Measurements from ENCODE around the gene APBA1.
"Not testable (repeated sequence)": the region's sequence is repeated elsewhere in the genome, so short reads cannot be mapped to it uniquely, and the experiment has no call there.

APBA1 gene

DNA sequence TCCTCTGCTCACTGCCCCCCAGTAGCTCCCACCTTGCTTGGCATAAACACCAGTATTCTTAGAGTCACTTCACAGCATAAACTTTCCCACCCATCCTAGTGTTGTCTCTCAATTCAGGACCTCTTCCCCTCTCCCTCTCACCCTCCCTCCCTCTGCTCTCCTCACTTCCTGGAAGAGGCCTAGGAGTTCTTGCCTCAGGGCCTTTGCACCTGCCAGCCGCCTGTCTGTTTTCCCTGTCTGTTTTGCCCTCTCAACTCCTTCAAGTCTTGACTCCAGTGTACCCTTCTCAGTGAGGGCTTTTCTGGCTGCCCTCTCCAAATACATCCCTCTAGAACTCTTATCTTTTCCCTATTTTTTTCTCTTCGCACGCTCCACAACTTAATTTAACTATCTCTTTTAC lies 260.9 kb downstream of the APBA1 start:
- H3K4me2 ChIP-seq (ENCODE audit: low read length), result no peak overlapping the region
- H3K36me3 ChIP-seq (ENCODE audit: control insufficient read depth, low read length), result no peaks in the 10 kb centered on the region
- no peaks in the 10 kb centered on the region for H3K9me2 ChIP-seq (replicated peaks; ENCODE audit: control insufficient read depth, low read length)
- TF ChIP-seq, protein P1, sequence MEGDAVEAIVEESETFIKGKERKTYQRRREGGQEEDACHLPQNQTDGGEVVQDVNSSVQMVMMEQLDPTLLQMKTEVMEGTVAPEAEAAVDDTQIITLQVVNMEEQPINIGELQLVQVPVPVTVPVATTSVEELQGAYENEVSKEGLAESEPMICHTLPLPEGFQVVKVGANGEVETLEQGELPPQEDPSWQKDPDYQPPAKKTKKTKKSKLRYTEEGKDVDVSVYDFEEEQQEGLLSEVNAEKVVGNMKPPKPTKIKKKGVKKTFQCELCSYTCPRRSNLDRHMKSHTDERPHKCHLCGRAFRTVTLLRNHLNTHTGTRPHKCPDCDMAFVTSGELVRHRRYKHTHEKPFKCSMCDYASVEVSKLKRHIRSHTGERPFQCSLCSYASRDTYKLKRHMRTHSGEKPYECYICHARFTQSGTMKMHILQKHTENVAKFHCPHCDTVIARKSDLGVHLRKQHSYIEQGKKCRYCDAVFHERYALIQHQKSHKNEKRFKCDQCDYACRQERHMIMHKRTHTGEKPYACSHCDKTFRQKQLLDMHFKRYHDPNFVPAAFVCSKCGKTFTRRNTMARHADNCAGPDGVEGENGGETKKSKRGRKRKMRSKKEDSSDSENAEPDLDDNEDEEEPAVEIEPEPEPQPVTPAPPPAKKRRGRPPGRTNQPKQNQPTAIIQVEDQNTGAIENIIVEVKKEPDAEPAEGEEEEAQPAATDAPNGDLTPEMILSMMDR (IDR thresholded peaks at IDR 0.05; ENCODE audit: low read depth, low read length, poor library complexity, severe bottlenecking), result no peak
- TF ChIP-seq EZH2phosphoT487 (IDR thresholded peaks at IDR 0.05; ENCODE audit: borderline replicate concordance, low read length), result no peak
- no peaks in the 10 kb centered on the region for H3K4me1 ChIP-seq (ENCODE audit: control insufficient read depth, low read length)
- H3K27ac ChIP-seq (ENCODE audit: low read depth, low read length), result no peak overlapping the region
- H4K20me1 ChIP-seq (ENCODE audit: control insufficient read depth, insufficient read depth, low read depth, low read length), result no peaks in the 10 kb centered on the region
- no peaks in the 10 kb centered on the region for H3F3A ChIP-seq (ENCODE audit: control insufficient read depth, insufficient read depth)
- no peaks in the 10 kb centered on the region for H3K9me3 ChIP-seq (ENCODE audit: control insufficient read depth, insufficient read depth, low read length)
- H3K4me3 ChIP-seq (ENCODE audit: low read length), result no peak overlapping the region
- H3K79me2 ChIP-seq (ENCODE audit: control insufficient read depth, low read length), result no peaks in the 10 kb centered on the region
- no peaks in the 10 kb centered on the region for H3K27me3 ChIP-seq (ENCODE audit: control insufficient read depth, low read length)

DNA sequence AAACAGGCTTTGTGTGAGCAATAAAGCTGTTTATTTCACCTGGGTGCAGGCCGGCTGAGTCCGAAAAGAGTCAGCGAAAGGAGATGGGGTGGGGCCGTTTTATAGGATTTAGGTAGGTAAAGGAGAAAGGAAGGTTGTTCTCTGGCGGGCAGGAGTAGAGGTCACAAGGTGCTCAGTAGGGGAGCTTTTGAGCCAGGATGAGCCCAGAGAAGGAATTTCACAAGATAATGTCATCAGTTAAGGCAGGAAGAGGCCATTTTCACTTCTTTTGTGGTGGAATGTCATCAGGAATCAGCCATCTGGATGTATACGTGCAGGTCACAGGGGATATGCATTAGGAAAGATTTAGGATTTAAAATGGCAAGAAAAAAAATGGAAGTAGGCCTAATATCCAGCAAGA lies 262.2 kb downstream of the APBA1 start:
- H3K79me2 ChIP-seq (ENCODE audit: control insufficient read depth, low read length); H4K20me1 ChIP-seq (ENCODE audit: control insufficient read depth, insufficient read depth, low read depth, low read length); H3K4me3 ChIP-seq (ENCODE audit: low read length); H3K9me2 ChIP-seq (replicated peaks; ENCODE audit: control insufficient read depth, low read length); H3K4me2 ChIP-seq (ENCODE audit: low read length); H3K27me3 ChIP-seq (ENCODE audit: control insufficient read depth, low read length); H3K4me1 ChIP-seq (ENCODE audit: control insufficient read depth, low read length); H3K36me3 ChIP-seq (ENCODE audit: control insufficient read depth, low read length); H3K27ac ChIP-seq (ENCODE audit: low read depth, low read length); H3F3A ChIP-seq (ENCODE audit: control insufficient read depth, insufficient read depth); H3K9me3 ChIP-seq (ENCODE audit: control insufficient read depth, insufficient read depth, low read length): not testable (repeated sequence)

DNA sequence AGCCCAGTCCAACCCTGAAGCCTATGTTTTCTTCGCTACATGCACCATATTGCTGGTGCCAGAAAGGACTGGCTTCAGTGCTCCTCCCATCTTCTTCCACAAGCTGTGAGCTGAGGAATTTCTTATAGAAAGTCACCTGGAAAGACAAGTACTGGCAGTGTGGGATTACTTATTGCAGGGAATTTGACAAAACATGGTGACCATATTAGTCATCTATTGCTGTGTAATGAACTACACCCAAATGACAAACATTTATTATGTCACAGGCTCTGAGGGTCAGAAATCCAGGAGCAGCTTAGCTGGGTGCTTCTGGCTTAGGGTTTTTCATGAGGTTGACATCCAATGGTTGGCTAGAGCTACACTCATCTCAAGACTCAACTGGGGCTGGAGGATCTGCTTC lies 271.7 kb downstream of the APBA1 start:
- TF ChIP-seq, protein P1 (IDR thresholded peaks at IDR 0.05; ENCODE audit: low read depth, low read length, poor library complexity, severe bottlenecking), result no peak
- no peak for TF ChIP-seq EZH2phosphoT487 (IDR thresholded peaks at IDR 0.05; ENCODE audit: borderline replicate concordance, low read length)

DNA sequence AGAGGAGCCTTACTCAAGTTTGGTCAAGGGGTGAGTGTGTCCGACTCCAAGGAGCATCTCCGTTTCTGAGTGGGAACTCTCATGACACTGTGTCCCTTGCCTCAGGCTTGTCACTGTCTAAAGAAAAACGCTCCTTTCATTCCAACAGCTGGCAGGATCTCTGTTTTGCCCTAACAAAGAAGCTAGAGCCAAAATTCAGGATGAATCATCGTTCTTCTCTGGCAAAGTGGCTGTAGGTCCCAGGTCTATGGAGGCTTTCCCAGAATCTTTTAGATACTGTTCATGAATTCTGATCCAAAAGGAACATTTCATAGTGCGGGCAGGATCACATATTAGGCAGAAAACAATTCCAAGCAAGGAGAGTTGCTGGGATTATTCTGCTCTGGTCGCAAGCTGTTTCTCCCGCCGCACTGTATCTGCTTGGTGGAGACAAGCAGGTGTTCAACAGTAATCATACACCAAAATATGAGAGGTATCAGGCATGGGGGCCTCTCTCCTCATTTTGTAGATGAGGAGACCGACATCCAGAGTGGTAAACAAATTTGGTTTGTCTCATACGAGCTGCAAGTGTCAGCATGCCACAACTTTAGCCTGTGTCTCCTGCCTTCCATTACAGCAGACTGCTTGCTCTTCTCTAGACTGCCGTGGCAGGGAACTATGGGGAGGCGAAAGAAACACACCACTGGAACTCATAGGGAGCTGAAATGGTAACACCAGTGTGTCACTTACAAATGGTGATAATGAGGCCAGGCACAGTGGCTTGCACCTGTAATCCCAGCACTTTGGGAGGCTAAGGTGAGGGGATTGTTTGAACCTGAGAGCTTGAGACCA lies 274.6 kb downstream of the APBA1 start:
- no peaks in the 10 kb centered on the region for H3K36me3 ChIP-seq (ENCODE audit: control insufficient read depth, low read length)
- no peaks in the 10 kb centered on the region for H3K4me1 ChIP-seq (ENCODE audit: control insufficient read depth, low read length)
- H3F3A ChIP-seq (ENCODE audit: control insufficient read depth, insufficient read depth), result no peaks in the 10 kb centered on the region
- H3K27ac ChIP-seq (ENCODE audit: low read depth, low read length), result no peak overlapping the region
- no peaks in the 10 kb centered on the region for H3K79me2 ChIP-seq (ENCODE audit: control insufficient read depth, low read length)
- no peak for TF ChIP-seq EZH2phosphoT487 (IDR thresholded peaks at IDR 0.05; ENCODE audit: borderline replicate concordance, low read length)
- TF ChIP-seq, protein P1 (IDR thresholded peaks at IDR 0.05; ENCODE audit: low read depth, low read length, poor library complexity, severe bottlenecking), result no peak
- H3K4me2 ChIP-seq (ENCODE audit: low read length), result no peak overlapping the region
- no peaks in the 10 kb centered on the region for H3K9me3 ChIP-seq (ENCODE audit: control insufficient read depth, insufficient read depth, low read length)
- H3K27me3 ChIP-seq (ENCODE audit: control insufficient read depth, low read length), result no peaks in the 10 kb centered on the region
- H3K9me2 ChIP-seq (replicated peaks; ENCODE audit: control insufficient read depth, low read length), result no peaks in the 10 kb centered on the region
- no peaks in the 10 kb centered on the region for H4K20me1 ChIP-seq (ENCODE audit: control insufficient read depth, insufficient read depth, low read depth, low read length)
- no peak overlapping the region for H3K4me3 ChIP-seq (ENCODE audit: low read length)

More for the DNA sequence above, 271.7 kb downstream of the APBA1 start:
- Histone ChIP-seq H3K9me2 (replicated peaks; ENCODE audit: control insufficient read depth, low read length) (no peaks in the 10 kb centered on the region), H3K79me2 (ENCODE audit: control insufficient read depth, low read length) (no peaks in the 10 kb centered on the region), H3F3A (ENCODE audit: control insufficient read depth, insufficient read depth) (no peaks in the 10 kb centered on the region), H3K36me3 (ENCODE audit: control insufficient read depth, low read length) (no peaks in the 10 kb centered on the region), H3K4me2 (ENCODE audit: low read length) (no peak overlapping the region), H4K20me1 (ENCODE audit: control insufficient read depth, insufficient read depth, low read depth, low read length) (no peaks in the 10 kb centered on the region), H3K27me3 (ENCODE audit: control insufficient read depth, low read length) (no peaks in the 10 kb centered on the region), H3K9me3 (ENCODE audit: control insufficient read depth, insufficient read depth, low read length) (no peaks in the 10 kb centered on the region), H3K27ac (ENCODE audit: low read depth, low read length) (no peak overlapping the region), H3K4me3 (ENCODE audit: low read length) (no peak overlapping the region), H3K4me1 (ENCODE audit: control insufficient read depth, low read length) (no peaks in the 10 kb centered on the region)
